Measurements from ENCODE around the gene CCDC83. TPM values are rescaled to one million over a fixed set of nuclear protein-coding genes. Genes with fewer than 3 reads are reported as not detected.

The CCDC83 gene
- total RNA-seq, 1 experiment from 2014 or later, result not detected

DNA sequence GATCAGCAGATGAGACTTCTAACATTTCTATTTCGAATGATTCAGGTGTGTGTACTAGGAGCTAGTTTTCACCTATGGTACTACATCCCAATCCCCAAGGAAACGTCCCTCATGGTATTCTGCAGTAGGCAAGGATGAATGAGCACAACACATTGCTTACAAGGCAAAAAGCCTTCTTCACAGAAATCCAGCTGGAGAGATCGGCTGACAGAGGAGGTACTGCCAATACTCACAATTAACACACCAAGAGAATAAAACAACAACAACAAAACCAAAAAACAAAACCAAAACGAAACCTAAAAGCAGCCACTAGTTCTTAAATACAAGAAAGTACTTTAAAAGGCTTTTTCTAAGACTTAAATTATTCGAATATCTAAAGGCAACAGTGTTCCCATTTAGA is 112.3 kb downstream of the CCDC83 start:
- TF ChIP-seq, protein P1, sequence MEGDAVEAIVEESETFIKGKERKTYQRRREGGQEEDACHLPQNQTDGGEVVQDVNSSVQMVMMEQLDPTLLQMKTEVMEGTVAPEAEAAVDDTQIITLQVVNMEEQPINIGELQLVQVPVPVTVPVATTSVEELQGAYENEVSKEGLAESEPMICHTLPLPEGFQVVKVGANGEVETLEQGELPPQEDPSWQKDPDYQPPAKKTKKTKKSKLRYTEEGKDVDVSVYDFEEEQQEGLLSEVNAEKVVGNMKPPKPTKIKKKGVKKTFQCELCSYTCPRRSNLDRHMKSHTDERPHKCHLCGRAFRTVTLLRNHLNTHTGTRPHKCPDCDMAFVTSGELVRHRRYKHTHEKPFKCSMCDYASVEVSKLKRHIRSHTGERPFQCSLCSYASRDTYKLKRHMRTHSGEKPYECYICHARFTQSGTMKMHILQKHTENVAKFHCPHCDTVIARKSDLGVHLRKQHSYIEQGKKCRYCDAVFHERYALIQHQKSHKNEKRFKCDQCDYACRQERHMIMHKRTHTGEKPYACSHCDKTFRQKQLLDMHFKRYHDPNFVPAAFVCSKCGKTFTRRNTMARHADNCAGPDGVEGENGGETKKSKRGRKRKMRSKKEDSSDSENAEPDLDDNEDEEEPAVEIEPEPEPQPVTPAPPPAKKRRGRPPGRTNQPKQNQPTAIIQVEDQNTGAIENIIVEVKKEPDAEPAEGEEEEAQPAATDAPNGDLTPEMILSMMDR (IDR thresholded peaks at IDR 0.05; ENCODE audit: insufficient read depth in 1 of 2, low read depth in 1 of 2, low read length in 1 of 2, severe bottlenecking in 1 of 2, unreplicated experiment in 1 of 2), result no peak
- POLR2A ChIA-PET, result no interaction called here

More for the DNA sequence above, 112.3 kb downstream of the CCDC83 start:
- no peak overlapping the region for H3K4me3 ChIP-seq (ENCODE audit: low read depth, low read length)
- no peaks in the 10 kb centered on the region for H3K9me3 Mint-ChIP-seq (ENCODE audit: unreplicated experiment)
- no peaks in the 10 kb centered on the region for H3K9me3 ChIP-seq
- no peaks in the 10 kb centered on the region for H3K4me1 ChIP-seq
- peaks cover 10% of the 10 kb centered on the region for H3K4me1 Mint-ChIP-seq (ENCODE audit: low read depth, unreplicated experiment)
- H3K36me3 Mint-ChIP-seq (ENCODE audit: insufficient read depth, unreplicated experiment), result peaks cover 95% of the 10 kb centered on the region
- no peak overlapping the region for H3K4me3 Mint-ChIP-seq (ENCODE audit: unreplicated experiment)
- CTCF ChIA-PET, result no interaction called here
- no peaks in the 10 kb centered on the region for H3K27me3 ChIP-seq (replicated peaks; ENCODE audit: control insufficient read depth, insufficient read depth, low read length)
- H3K27ac Mint-ChIP-seq (ENCODE audit: unreplicated experiment), result no peak overlapping the region
- no TSS peak for BruUV-seq (replicated peaks)
- DNase-seq, result no peak
- peaks cover 6% of the 10 kb centered on the region; the same call in 1 of the 2 replicates for H3K36me3 ChIP-seq (ENCODE audit: control insufficient read depth, insufficient read depth, low read length)
- H3K27me3 Mint-ChIP-seq (ENCODE audit: insufficient read depth, unreplicated experiment), result no peaks in the 10 kb centered on the region
- intact Hi-C loops (cut with micrococcal nuclease; ENCODE audit: unreplicated experiment), result no loop called here

Other genes with a start within 250 kb of the CCDC83 start
- gene DLG2, start 228.0 kb upstream of the CCDC83 start, total RNA-seq (2022), result 21.5 and 21.6 TPM in 2 replicates
- 141 and 144 TPM in 2 replicates for gene TMEM126B, start 226.8 kb upstream of the CCDC83 start, total RNA-seq (2022)
- 35.5 and 37.7 TPM in 2 replicates for gene TMEM126A, start 207.4 kb upstream of the CCDC83 start, total RNA-seq (2022)
- 99.4 and 101 TPM in 2 replicates for gene CREBZF, start 190.3 kb upstream of the CCDC83 start, total RNA-seq (2022)
- gene CCDC89, start 169.2 kb upstream of the CCDC83 start, total RNA-seq (2022), result 2.0 and 2.6 TPM in 2 replicates
- 110 and 156 TPM in 2 replicates for gene SYTL2, start 44.2 kb upstream of the CCDC83 start, total RNA-seq (2022)
- gene PICALM, start 213.7 kb downstream of the CCDC83 start, total RNA-seq (2022), result 321 and 331 TPM in 2 replicates

Measured in Caco-2 (cell line).